WTC11 (cell line): ENCODE measurements around the gene UBE2E1. TPM values are rescaled to one million over a fixed set of nuclear protein-coding genes. Genes with fewer than 3 reads are reported as not detected.

ENCODE experiments used
- AFF4 ChIP-seq: sonication (generic); formaldehyde crosslinking; IDR thresholded peaks from 2 replicates; pipeline ENCODE4 v1.8.1; 2023; ENCODE audit warnings: mild to moderate bottlenecking, missing genetic modification reagents, borderline replicate concordance
- ATF3 ChIP-seq: sonication (generic); formaldehyde crosslinking; conservative IDR thresholded peaks from 2 replicates; pipeline ENCODE4 v1.8.1; 2022; ENCODE audit warnings: mild to moderate bottlenecking, missing genetic modification reagents
- ETV6 ChIP-seq: sonication (generic); formaldehyde crosslinking; IDR thresholded peaks from 2 replicates; pipeline ENCODE4 v1.8.1; 2022; ENCODE audit warnings: mild to moderate bottlenecking, missing genetic modification reagents
- HMGA2 ChIP-seq: fragments of 250-450 bp; sonication (Bioruptor Pico); IDR thresholded peaks from 2 replicates; pipeline ENCODE4 v1.4.0; 2021; ENCODE audit warnings: mild to moderate bottlenecking, moderate library complexity
- MYBL2 ChIP-seq: sonication (generic); formaldehyde crosslinking; IDR thresholded peaks from 2 replicates; pipeline ENCODE4 v1.8.1; 2023; ENCODE audit warnings: mild to moderate bottlenecking, moderate library complexity, missing genetic modification reagents
- NFATC4 ChIP-seq: fragments of 250-450 bp; sonication (Bioruptor Pico); IDR thresholded peaks from 2 replicates; pipeline ENCODE4 v1.9.0; 2021; ENCODE audit warnings: mild to moderate bottlenecking
- NFE2L1 ChIP-seq: sonication (generic); formaldehyde crosslinking; IDR thresholded peaks from 2 replicates; pipeline ENCODE4 v1.8.1; 2023; ENCODE audit warnings: missing genetic modification reagents
- NR1H2 ChIP-seq: sonication (generic); formaldehyde crosslinking; IDR thresholded peaks from 2 replicates; pipeline ENCODE4 v1.9.0; 2021; ENCODE audit warnings: mild to moderate bottlenecking, moderate library complexity, missing genetic modification reagents
- RELA ChIP-seq: sonication (generic); formaldehyde crosslinking; IDR thresholded peaks from 2 replicates; pipeline ENCODE4 v1.8.1; 2022; ENCODE audit warnings: missing genetic modification reagents, mild to moderate bottlenecking, borderline replicate concordance
- ZNF138 ChIP-seq: sonication (generic); formaldehyde crosslinking; conservative IDR thresholded peaks from 2 replicates; pipeline ENCODE4 v1.8.1; 2022; ENCODE audit warnings: mild to moderate bottlenecking, moderate library complexity, missing genetic modification reagents
- ZNF281 ChIP-seq: sonication (generic); formaldehyde crosslinking; IDR thresholded peaks from 2 replicates; pipeline ENCODE4 v1.8.0; 2023; ENCODE audit warnings: mild to moderate bottlenecking, missing genetic modification reagents
- ZNF512 ChIP-seq: sonication (generic); formaldehyde crosslinking; IDR thresholded peaks from 2 replicates; pipeline ENCODE4 v1.8.1; 2022; ENCODE audit warnings: missing genetic modification reagents, borderline replicate concordance
- ZSCAN18 ChIP-seq: fragments of 250-450 bp; sonication (Bioruptor Pico); IDR thresholded peaks from 2 replicates; pipeline ENCODE4 v2.1.2; 2022; ENCODE audit warnings: mild to moderate bottlenecking, moderate library complexity
- total RNA-seq: library from RNA; stranded (reverse); gene quantifications from 3 replicates; pipeline ENCODE4 v1.2.3, GENCODE V29; 2021
- TF ChIP-seq, protein P1 (sequence below): sonication (generic); formaldehyde crosslinking; IDR thresholded peaks from 2 replicates; pipeline ENCODE4 v1.8.1; 2023; ENCODE audit warnings: mild to moderate bottlenecking, moderate library complexity, missing genetic modification reagents
- TF ChIP-seq, protein P2 (sequence below): sonication (generic); formaldehyde crosslinking; IDR thresholded peaks from 2 replicates; pipeline ENCODE4 v1.8.1; 2022; ENCODE audit warnings: mild to moderate bottlenecking, missing genetic modification reagents, moderate library complexity, borderline replicate concordance
- TF ChIP-seq, protein P3 (sequence below): fragments of 250-450 bp; sonication (Bioruptor Pico); IDR thresholded peaks from 2 replicates; pipeline ENCODE4 v1.9.0; 2021; ENCODE audit warnings: mild to moderate bottlenecking
- TF ChIP-seq, protein P4 (sequence below): fragments of 200-600 bp; IDR thresholded peaks from 2 replicates; pipeline ENCODE4 v1.8.0; 2022; ENCODE audit warnings: antibody characterized with exemption
- TF ChIP-seq, protein P5 (sequence below): fragments of 250-450 bp; sonication (Bioruptor Pico); IDR thresholded peaks from 2 replicates; pipeline ENCODE4 v1.9.0; 2021; ENCODE audit warnings: mild to moderate bottlenecking

Gene UBE2E1
- total RNA-seq, 1 experiment from 2014 or later: 121 TPM

DNA sequence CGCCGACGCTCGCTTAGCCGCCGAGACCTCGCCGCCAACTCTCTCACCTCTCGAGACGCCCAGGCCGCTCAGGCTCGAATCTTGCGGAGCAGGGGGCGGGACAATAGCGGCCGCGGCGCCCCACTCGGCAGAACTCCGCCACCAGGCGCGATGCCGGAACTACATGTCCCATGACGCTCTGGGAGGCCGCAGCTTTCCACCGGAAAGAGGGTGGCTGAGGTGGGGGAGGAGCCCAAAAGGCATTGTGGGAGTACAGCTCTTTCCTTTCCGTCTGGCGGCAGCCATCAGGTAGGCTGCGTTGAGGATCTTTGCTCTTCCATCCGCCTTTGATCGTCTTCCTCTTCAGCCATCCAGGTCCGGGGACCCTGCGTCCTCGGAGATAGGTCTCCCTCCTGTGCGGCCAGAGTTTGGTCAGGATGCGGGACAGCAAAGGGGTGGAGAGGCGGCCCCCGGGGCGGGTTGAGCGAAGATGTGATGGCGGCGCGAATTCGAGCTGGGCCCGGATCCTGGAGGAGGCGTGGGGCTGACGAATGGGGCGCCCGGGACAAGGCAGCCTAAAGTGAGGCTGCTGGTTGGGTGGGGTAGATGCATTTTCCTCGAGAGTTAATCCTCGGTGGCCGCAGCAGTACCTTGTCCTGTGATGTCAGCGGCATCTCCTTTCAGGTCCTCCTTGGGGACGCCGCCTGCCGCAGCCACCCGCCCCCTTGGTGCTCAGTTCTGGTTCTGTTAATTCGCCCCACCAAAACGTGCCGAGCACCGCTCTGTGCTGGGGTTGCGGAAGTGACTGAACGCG is 111.3 kb downstream of the UBE2E1 start, which contains the start of the genes NKIRAS1 and RPL15 (continued):
- TF ChIP-seq RELA (CRISPR knock-in tag) (peak; percentile 79; the same call in 1 of the 2 replicates), ZSCAN18 (no peak), ZNF281 (CRISPR knock-in tag) (peak; percentile 71), ZNF512 (no peak), NFE2L1 (CRISPR knock-in tag) (peak; percentile 89), HMGA2 (CRISPR knock-in tag) (0 out of 2 replicates have a peak, but pooled peaks have one; percentile 4), ZNF138 (CRISPR knock-in tag) (peak; percentile 77; the same call in 1 of the 2 replicates), NFATC4 (CRISPR knock-in tag) (peak; percentile 80), AFF4 (CRISPR knock-in tag) (peak; percentile 80; the same call in 1 of the 2 replicates), ETV6 (CRISPR knock-in tag) (peak; percentile 43), NR1H2 (CRISPR knock-in tag) (no peak), ATF3 (no peak), MYBL2 (peak; percentile 84)
- TF ChIP-seq, protein P1, sequence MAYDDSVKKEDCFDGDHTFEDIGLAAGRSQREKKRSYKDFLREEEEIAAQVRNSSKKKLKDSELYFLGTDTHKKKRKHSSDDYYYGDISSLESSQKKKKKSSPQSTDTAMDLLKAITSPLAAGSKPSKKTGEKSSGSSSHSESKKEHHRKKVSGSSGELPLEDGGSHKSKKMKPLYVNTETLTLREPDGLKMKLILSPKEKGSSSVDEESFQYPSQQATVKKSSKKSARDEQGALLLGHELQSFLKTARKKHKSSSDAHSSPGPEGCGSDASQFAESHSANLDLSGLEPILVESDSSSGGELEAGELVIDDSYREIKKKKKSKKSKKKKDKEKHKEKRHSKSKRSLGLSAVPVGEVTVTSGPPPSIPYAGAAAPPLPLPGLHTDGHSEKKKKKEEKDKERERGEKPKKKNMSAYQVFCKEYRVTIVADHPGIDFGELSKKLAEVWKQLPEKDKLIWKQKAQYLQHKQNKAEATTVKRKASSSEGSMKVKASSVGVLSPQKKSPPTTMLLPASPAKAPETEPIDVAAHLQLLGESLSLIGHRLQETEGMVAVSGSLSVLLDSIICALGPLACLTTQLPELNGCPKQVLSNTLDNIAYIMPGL (CRISPR knock-in tag): peak; percentile 94
- TF ChIP-seq, protein P2, sequence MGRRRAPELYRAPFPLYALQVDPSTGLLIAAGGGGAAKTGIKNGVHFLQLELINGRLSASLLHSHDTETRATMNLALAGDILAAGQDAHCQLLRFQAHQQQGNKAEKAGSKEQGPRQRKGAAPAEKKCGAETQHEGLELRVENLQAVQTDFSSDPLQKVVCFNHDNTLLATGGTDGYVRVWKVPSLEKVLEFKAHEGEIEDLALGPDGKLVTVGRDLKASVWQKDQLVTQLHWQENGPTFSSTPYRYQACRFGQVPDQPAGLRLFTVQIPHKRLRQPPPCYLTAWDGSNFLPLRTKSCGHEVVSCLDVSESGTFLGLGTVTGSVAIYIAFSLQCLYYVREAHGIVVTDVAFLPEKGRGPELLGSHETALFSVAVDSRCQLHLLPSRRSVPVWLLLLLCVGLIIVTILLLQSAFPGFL (CRISPR knock-in tag): peak; percentile 77; the same call in 1 of the 2 replicates
- TF ChIP-seq, protein P3, sequence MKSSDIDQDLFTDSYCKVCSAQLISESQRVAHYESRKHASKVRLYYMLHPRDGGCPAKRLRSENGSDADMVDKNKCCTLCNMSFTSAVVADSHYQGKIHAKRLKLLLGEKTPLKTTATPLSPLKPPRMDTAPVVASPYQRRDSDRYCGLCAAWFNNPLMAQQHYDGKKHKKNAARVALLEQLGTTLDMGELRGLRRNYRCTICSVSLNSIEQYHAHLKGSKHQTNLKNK (CRISPR knock-in tag): 0 out of 2 replicates have a peak, but pooled peaks have one; percentile 65
- TF ChIP-seq, protein P4, sequence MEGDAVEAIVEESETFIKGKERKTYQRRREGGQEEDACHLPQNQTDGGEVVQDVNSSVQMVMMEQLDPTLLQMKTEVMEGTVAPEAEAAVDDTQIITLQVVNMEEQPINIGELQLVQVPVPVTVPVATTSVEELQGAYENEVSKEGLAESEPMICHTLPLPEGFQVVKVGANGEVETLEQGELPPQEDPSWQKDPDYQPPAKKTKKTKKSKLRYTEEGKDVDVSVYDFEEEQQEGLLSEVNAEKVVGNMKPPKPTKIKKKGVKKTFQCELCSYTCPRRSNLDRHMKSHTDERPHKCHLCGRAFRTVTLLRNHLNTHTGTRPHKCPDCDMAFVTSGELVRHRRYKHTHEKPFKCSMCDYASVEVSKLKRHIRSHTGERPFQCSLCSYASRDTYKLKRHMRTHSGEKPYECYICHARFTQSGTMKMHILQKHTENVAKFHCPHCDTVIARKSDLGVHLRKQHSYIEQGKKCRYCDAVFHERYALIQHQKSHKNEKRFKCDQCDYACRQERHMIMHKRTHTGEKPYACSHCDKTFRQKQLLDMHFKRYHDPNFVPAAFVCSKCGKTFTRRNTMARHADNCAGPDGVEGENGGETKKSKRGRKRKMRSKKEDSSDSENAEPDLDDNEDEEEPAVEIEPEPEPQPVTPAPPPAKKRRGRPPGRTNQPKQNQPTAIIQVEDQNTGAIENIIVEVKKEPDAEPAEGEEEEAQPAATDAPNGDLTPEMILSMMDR: peak; percentile 36
- TF ChIP-seq, protein P5, sequence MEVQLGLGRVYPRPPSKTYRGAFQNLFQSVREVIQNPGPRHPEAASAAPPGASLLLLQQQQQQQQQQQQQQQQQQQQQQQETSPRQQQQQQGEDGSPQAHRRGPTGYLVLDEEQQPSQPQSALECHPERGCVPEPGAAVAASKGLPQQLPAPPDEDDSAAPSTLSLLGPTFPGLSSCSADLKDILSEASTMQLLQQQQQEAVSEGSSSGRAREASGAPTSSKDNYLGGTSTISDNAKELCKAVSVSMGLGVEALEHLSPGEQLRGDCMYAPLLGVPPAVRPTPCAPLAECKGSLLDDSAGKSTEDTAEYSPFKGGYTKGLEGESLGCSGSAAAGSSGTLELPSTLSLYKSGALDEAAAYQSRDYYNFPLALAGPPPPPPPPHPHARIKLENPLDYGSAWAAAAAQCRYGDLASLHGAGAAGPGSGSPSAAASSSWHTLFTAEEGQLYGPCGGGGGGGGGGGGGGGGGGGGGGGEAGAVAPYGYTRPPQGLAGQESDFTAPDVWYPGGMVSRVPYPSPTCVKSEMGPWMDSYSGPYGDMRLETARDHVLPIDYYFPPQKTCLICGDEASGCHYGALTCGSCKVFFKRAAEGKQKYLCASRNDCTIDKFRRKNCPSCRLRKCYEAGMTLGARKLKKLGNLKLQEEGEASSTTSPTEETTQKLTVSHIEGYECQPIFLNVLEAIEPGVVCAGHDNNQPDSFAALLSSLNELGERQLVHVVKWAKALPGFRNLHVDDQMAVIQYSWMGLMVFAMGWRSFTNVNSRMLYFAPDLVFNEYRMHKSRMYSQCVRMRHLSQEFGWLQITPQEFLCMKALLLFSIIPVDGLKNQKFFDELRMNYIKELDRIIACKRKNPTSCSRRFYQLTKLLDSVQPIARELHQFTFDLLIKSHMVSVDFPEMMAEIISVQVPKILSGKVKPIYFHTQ (CRISPR knock-in tag): peak; percentile 81
- TF ChIP-seq, all 79 proteins: peak for 39
